Skeletal muscle tissue (tissue), 4 donors: ENCODE measurements around the gene SERPINI1. TPM values are rescaled to one million over a fixed set of nuclear protein-coding genes. Genes with fewer than 3 reads are reported as not detected.
"Not testable (repeated sequence)": the region's sequence is repeated elsewhere in the genome, so short reads cannot be mapped to it uniquely, and the experiment has no call there.

ENCODE experiments used
- H3K27ac ChIP-seq: one replicate; pipeline ENCODE4 v1.7.0; 2013; ENCODE audit warnings: mild to moderate bottlenecking, low read depth, low read length, inconsistent platforms
- H3K27me3 ChIP-seq, 3 donors: one replicate each; pipeline ENCODE4 v1.7.0; 2013; ENCODE audit warnings: low read length in 3 of 3; ENCODE audit not compliant: control insufficient read depth in 3 of 3, insufficient read depth in 3 of 3
- H3K36me3 ChIP-seq, 3 donors: one replicate each; pipeline ENCODE4 v1.7.0; 2013; ENCODE audit warnings: low read length in 3 of 3; ENCODE audit not compliant: control insufficient read depth in 3 of 3, insufficient read depth in 3 of 3
- H3K4me1 ChIP-seq, 3 donors: one replicate each; pipeline ENCODE4 v1.7.0; 2013; ENCODE audit warnings: low read length in 3 of 3, mild to moderate bottlenecking in 3 of 3; ENCODE audit not compliant: control insufficient read depth in 3 of 3, insufficient read depth in 3 of 3
- H3K4me3 ChIP-seq, 3 donors: one replicate each; pipeline ENCODE4 v1.7.0; 2013; ENCODE audit warnings: low read length in 3 of 3
- H3K9ac ChIP-seq, 3 donors: one replicate each; pipeline ENCODE4 v1.7.0; 2013; ENCODE audit warnings: low read length in 3 of 3, mild to moderate bottlenecking in 3 of 3, moderate library complexity in 2 of 3, low read depth in 1 of 3
- H3K9me3 ChIP-seq, 3 donors: one replicate each; pipeline ENCODE4 v1.7.0; 2013; ENCODE audit warnings: low read length in 3 of 3; ENCODE audit not compliant: control insufficient read depth in 3 of 3
- total RNA-seq: library from RNA; depleted of rRNA; stranded (reverse); fragments of >200 nt; gene quantifications from one replicate; pipeline ENCODE4 v1.2.3, GENCODE V29; 2014
- donor health status: Osteomylitis.

Gene SERPINI1
- total RNA-seq, 1 donor from 2014 or later: 17.7 TPM

DNA sequence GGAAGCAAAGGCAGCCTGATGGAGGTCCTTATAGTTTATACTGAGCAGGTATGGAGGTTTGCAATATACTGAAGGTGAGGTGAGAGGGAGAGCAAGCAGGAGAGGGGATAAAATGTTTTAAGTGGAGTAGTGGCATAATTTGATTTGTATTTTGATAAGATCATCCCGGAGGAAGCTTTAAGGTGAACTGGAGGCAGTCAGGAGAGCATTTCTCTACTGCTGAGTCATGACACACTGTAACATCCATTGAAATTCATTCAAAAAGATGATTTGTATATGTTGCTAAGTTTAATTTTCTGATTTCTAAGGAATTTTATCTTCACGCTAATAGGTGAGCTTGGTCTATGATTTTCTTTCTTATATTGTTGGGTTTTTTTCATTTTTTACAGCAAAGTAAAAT, 81.4 kb downstream of the SERPINI1 start:
- no peak overlapping the region for H3K9ac ChIP-seq
- no peak overlapping the region for H3K27ac ChIP-seq
- H3K9me3 ChIP-seq: no peaks in the 10 kb centered on the region
- no peaks in the 10 kb centered on the region for H3K27me3 ChIP-seq
- peaks cover 27 to 36% (median 33%) of the 10 kb centered on the region in 3 donors for H3K4me1 ChIP-seq
- H3K36me3 ChIP-seq: no peaks in the 10 kb centered on the region
- H3K4me3 ChIP-seq: no peak overlapping the region

GRCh38 chr3:167820102-167820865, 84.8 kb downstream of the SERPINI1 start:
- Histone ChIP-seq H3K9ac (no peak overlapping the region), H3K9me3 (no peaks in the 10 kb centered on the region), H3K27me3 (no peaks in the 10 kb centered on the region), H3K4me1 (peaks cover 0 to 4% (median 4%) of the 10 kb centered on the region in 3 donors), H3K4me3 (no peak overlapping the region), H3K36me3 (no peaks in the 10 kb centered on the region), H3K27ac (no peak overlapping the region)

DNA sequence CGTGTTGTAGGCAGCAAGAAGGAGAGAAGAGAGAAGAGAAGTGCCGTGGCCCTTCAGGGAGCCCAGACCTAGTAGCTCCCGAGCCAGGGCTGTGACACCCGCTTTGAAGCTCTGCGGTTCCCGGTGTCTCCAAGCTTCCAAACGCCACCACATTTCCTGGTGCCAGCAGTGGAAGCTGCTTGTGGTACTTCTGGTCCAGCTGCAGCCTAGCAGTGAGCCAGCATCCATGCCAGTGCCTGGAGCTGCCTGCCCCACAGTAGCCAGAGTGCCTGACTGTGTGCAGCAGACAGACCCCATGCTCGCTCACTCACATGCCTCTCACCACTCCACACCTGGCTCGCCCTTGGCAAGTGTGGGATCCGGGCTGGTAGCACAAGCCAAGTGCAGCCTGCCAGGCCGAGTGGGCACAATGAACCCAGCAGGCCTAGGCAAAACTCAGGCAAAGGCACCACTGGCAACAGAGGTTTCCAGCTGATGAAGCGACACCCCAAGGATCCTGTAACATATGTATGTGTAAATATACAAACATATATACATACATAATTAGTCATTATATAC, 85.8 kb downstream of the SERPINI1 start:
- Histone ChIP-seq H3K27me3 (no peaks in the 10 kb centered on the region), H3K4me3 (no peak overlapping the region), H3K9me3 (no peaks in the 10 kb centered on the region), H3K4me1 (no peaks in the 10 kb centered on the region), H3K36me3 (no peaks in the 10 kb centered on the region), H3K27ac (no peak overlapping the region), H3K9ac (no peak overlapping the region)

- Histone ChIP-seq H3K4me1 (no peaks in the 10 kb centered on the region), H3K36me3 (no peaks in the 10 kb centered on the region), H3K27ac (no peak overlapping the region), H3K9ac (no peak overlapping the region), H3K4me3 (no peak overlapping the region), H3K27me3 (no peaks in the 10 kb centered on the region), H3K9me3 (no peaks in the 10 kb centered on the region)
These were observed 88.2 kb downstream of the SERPINI1 start for GRCh38 chr3:167823738-167824137.

GRCh38 chr3:167827588-167827987, 92.1 kb downstream of the SERPINI1 start:
- H3K4me1 ChIP-seq, H3K36me3 ChIP-seq, H3K4me3 ChIP-seq, H3K9me3 ChIP-seq, H3K27ac ChIP-seq, H3K9ac ChIP-seq, H3K27me3 ChIP-seq: not testable (repeated sequence)

GRCh38 chr3:167829071-167829470, 93.5 kb downstream of the SERPINI1 start:
- no peak overlapping the region for H3K9ac ChIP-seq
- no peak overlapping the region for H3K4me3 ChIP-seq
- no peak overlapping the region for H3K27ac ChIP-seq
- no peaks in the 10 kb centered on the region for H3K4me1 ChIP-seq
- no peaks in the 10 kb centered on the region for H3K27me3 ChIP-seq
- H3K36me3 ChIP-seq: no peaks in the 10 kb centered on the region
- H3K9me3 ChIP-seq: no peaks in the 10 kb centered on the region

DNA sequence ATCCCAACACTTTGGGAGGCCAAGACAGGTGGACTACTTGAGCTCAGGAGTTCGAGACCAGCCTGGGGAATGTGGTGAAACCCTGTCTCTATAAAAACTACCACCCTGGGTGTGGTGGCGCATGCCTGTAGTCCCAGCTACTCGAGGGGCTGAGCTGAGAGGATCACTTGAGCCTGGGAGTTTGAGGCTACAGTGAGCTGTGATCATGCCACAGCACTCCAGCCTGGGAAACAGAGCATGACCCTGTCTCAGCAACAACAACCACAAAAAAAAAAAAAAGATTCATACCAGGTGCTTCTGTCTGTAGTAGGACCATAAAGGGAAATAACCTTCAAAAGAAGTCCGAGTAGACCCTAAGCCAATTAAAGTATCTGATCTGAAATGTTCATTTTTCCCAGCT, 94.5 kb downstream of the SERPINI1 start:
- no peak overlapping the region for H3K27ac ChIP-seq
- H3K4me1 ChIP-seq: no peaks in the 10 kb centered on the region
- no peak overlapping the region for H3K9ac ChIP-seq
- H3K27me3 ChIP-seq: no peaks in the 10 kb centered on the region
- H3K36me3 ChIP-seq: no peaks in the 10 kb centered on the region
- no peak overlapping the region for H3K4me3 ChIP-seq
- H3K9me3 ChIP-seq: no peaks in the 10 kb centered on the region

GRCh38 chr3:167835359-167835758, 99.8 kb downstream of the SERPINI1 start:
- Histone ChIP-seq H3K9ac (no peak overlapping the region), H3K4me3 (no peak overlapping the region), H3K4me1 (no peaks in the 10 kb centered on the region), H3K9me3 (no peaks in the 10 kb centered on the region), H3K27ac (no peak overlapping the region), H3K27me3 (no peaks in the 10 kb centered on the region), H3K36me3 (no peaks in the 10 kb centered on the region)

DNA sequence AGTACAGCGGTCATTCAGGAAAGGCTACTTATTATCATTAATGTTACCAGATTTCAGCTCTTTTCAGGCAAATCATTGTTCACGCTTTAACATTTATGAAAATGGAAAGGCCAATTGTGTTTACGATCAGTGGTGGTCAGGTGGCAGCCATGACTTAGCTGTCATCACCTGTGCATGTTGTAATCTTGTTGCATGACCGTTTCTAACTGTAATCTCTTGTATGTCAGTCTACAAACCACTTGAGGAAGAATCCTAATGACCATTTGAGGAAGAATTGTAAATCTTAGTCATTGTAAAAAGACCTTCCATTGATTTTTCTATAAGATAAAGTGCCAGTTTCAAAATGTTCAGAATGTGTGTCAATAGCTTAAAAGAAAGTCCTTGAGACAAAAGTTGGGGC, 100.4 kb downstream of the SERPINI1 start:
- no peak overlapping the region for H3K27ac ChIP-seq
- no peaks in the 10 kb centered on the region for H3K4me1 ChIP-seq
- H3K27me3 ChIP-seq: no peaks in the 10 kb centered on the region
- H3K9me3 ChIP-seq: no peaks in the 10 kb centered on the region
- H3K9ac ChIP-seq: no peak overlapping the region
- no peak overlapping the region for H3K4me3 ChIP-seq
- H3K36me3 ChIP-seq: no peaks in the 10 kb centered on the region

DNA sequence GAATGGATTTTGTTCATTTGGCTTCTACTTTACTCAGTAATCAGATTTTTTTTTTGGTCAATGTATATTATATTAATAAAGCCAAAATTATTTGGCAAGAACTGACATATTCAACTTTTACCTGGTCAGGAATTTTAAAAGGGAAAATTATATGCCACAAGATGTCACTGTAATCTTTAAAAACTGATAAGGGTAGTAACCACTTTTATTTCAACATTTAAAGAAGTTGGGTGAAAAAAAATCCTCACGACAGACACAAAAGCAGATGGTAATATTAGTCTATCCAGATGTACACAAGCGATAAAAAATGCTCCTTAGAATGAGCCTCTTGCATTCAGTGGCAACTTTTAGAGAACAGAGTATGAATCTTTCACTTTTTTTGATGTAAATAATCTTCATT, 101.9 kb downstream of the SERPINI1 start:
- no peak overlapping the region for H3K27ac ChIP-seq
- H3K9ac ChIP-seq: no peak overlapping the region
- H3K27me3 ChIP-seq: no peaks in the 10 kb centered on the region
- no peaks in the 10 kb centered on the region for H3K4me1 ChIP-seq
- no peaks in the 10 kb centered on the region for H3K36me3 ChIP-seq
- H3K9me3 ChIP-seq: no peaks in the 10 kb centered on the region
- H3K4me3 ChIP-seq: no peak overlapping the region
